ENCODE measurements around the gene PTRH1. TPM values are rescaled to one million over a fixed set of nuclear protein-coding genes. Genes with fewer than 3 reads are reported as not detected.

PTRH1 gene
- total and polyA plus RNA-seq, 2 donors from 2014 or later, result 20.5 to 41.3 TPM

DNA sequence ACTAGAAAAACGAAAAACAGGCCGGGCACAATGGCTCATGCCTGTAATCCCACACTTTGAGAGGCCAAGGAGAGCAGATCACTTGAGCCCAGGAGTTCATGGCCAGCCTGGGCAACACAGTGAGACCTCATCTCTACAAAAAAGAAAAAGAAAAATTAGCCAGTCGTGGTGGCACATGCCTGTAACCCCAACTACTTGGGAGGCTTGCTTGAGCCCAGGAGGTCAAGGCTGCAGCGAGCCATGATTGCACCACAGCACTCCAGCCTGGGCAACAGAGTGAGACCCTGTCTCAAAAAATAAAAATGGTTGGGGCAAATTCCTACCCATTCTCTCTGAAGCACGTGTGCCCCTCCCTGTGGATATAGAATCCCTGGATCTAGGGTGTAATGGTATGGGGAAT is 17.1 kb downstream of the PTRH1 start:
- TF ChIP-seq, protein P1, sequence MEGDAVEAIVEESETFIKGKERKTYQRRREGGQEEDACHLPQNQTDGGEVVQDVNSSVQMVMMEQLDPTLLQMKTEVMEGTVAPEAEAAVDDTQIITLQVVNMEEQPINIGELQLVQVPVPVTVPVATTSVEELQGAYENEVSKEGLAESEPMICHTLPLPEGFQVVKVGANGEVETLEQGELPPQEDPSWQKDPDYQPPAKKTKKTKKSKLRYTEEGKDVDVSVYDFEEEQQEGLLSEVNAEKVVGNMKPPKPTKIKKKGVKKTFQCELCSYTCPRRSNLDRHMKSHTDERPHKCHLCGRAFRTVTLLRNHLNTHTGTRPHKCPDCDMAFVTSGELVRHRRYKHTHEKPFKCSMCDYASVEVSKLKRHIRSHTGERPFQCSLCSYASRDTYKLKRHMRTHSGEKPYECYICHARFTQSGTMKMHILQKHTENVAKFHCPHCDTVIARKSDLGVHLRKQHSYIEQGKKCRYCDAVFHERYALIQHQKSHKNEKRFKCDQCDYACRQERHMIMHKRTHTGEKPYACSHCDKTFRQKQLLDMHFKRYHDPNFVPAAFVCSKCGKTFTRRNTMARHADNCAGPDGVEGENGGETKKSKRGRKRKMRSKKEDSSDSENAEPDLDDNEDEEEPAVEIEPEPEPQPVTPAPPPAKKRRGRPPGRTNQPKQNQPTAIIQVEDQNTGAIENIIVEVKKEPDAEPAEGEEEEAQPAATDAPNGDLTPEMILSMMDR (IDR thresholded peaks at IDR 0.05; ENCODE audit: borderline replicate concordance, extremely low read depth, insufficient read depth), result no peak
- Histone ChIP-seq H3K27ac (ENCODE audit: low read depth in 2 of 2, low read length in 2 of 2) (no peak overlapping the region), H3K9me3 (ENCODE audit: control insufficient read depth in 2 of 3, insufficient read depth in 1 of 3, low read length in 3 of 3) (no peaks in the 10 kb centered on the region), H3K27me3 (ENCODE audit: control insufficient read depth, insufficient read depth, low read length) (no peaks in the 10 kb centered on the region), H3K4me3 (ENCODE audit: low read length in 3 of 3) (no peak overlapping the region), H3K9ac (ENCODE audit: low read length in 3 of 3) (no peak overlapping the region), H3K4me1 (ENCODE audit: control insufficient read depth in 2 of 3, insufficient read depth in 2 of 3, low read depth in 1 of 3, low read length in 3 of 3) (peaks cover 0 to 8% (median 0%) of the 10 kb centered on the region in 3 donors), H3K36me3 (ENCODE audit: control insufficient read depth in 2 of 3, insufficient read depth in 3 of 3, low read length in 3 of 3) (no peaks in the 10 kb centered on the region)
- intact Hi-C loops (cut with DNase I), result no loop called here
- DNase-seq (no peak), FAIRE-seq (no peak)

DNA sequence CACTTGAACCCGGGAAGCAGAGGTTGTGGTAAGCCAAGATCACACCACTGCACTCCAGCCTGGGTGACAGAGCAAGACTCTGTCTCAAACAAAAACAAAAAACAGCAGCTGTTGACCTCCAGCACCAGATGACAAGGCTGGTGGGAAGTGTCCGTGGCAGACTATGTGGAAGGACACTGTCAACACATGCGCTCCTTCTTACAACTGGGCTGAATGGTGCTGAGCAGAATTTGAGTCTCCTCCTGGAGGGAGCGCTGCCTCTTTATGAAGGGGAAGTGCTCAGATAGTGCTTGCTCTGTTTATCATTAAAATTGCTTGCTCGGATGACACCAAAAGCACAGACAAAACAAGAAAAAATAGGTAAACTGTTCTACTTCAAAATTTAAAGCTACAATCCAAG is 17.9 kb downstream of the PTRH1 start:
- no peak for DNase-seq
- Histone ChIP-seq H3K4me3 (ENCODE audit: low read length in 3 of 3) (no peak overlapping the region), H3K4me1 (ENCODE audit: control insufficient read depth in 2 of 3, insufficient read depth in 2 of 3, low read depth in 1 of 3, low read length in 3 of 3) (peaks cover 0 to 8% (median 0%) of the 10 kb centered on the region in 3 donors), H3K27me3 (ENCODE audit: control insufficient read depth, insufficient read depth, low read length) (no peaks in the 10 kb centered on the region), H3K27ac (ENCODE audit: low read depth in 2 of 2, low read length in 2 of 2) (no peak overlapping the region), H3K36me3 (ENCODE audit: control insufficient read depth in 2 of 3, insufficient read depth in 3 of 3, low read length in 3 of 3) (no peaks in the 10 kb centered on the region), H3K9ac (ENCODE audit: low read length in 3 of 3) (no peak overlapping the region), H3K9me3 (ENCODE audit: control insufficient read depth in 2 of 3, insufficient read depth in 1 of 3, low read length in 3 of 3) (no peaks in the 10 kb centered on the region)
- intact Hi-C loops (cut with DNase I), result no loop called here
- FAIRE-seq, result no peak
- TF ChIP-seq, protein P1 (IDR thresholded peaks at IDR 0.05; ENCODE audit: borderline replicate concordance, extremely low read depth, insufficient read depth), result no peak

DNA sequence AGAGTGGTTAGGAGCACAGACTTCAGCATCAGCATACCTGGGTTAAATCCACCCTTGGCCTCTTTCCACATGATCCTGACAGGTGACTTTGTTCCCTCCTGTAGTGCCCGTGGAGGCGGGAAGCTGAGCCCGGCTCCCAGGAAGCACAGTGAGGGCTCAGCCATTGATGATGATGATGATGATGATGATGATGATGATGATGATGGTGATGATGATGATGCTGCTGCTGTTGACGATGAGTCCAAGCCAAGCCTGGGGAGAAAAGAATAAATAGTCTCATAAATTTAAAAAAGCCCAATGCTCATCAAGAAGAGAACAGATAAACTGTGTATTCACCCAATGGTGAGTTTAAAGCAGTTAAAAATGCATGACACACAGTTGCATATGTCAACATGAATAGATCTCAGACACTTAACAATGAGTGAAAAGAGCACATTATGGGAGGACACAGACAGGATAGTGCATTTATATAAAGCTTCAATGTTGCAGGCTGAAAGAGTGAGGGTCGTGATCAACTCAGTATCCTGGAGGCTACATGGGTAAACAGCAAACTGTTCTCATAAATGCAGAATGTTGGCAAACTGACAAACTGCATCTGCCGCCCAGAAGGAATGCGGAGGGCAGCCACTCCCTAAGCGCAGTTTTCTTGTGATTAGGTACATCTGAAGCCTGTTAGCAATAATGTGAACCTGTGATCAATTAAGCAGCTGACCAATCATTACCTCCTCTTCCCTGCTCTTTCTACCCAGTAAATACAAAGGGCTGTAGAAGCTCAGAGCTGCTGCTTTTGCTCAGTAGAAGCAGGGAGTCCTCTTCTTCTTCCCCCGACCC is 20.4 kb downstream of the PTRH1 start:
- Histone ChIP-seq H3K4me1 (ENCODE audit: control insufficient read depth in 2 of 3, insufficient read depth in 2 of 3, low read depth in 1 of 3, low read length in 3 of 3) (peaks cover 0 to 3% (median 0%) of the 10 kb centered on the region in 3 donors), H3K9me3 (ENCODE audit: control insufficient read depth in 2 of 3, insufficient read depth in 1 of 3, low read length in 3 of 3) (no peaks in the 10 kb centered on the region), H3K9ac (ENCODE audit: low read length in 3 of 3) (no peak overlapping the region), H3K27me3 (ENCODE audit: control insufficient read depth, insufficient read depth, low read length) (no peaks in the 10 kb centered on the region), H3K36me3 (ENCODE audit: control insufficient read depth in 2 of 3, insufficient read depth in 3 of 3, low read length in 3 of 3) (no peaks in the 10 kb centered on the region), H3K4me3 (ENCODE audit: low read length in 3 of 3) (no peak overlapping the region), H3K27ac (ENCODE audit: low read depth in 2 of 2, low read length in 2 of 2) (no peak overlapping the region)
- intact Hi-C loops (cut with DNase I), result no loop called here
- TF ChIP-seq, protein P1 (IDR thresholded peaks at IDR 0.05; ENCODE audit: borderline replicate concordance, extremely low read depth, insufficient read depth), result no peak
- DNase-seq (no peak), FAIRE-seq (no peak)
